Measurements from ENCODE around the gene CEP85. TPM values are rescaled to one million over a fixed set of nuclear protein-coding genes. Genes with fewer than 3 reads are reported as not detected.
A peak's percentile ranks its signal among the peaks of the same experiment; 100 is the strongest.
"Not testable (repeated sequence)": the region's sequence is repeated elsewhere in the genome, so short reads cannot be mapped to it uniquely, and the experiment has no call there.

CEP85 gene
- total RNA-seq, 1 experiment from 2014 or later, result 16.7 TPM

DNA sequence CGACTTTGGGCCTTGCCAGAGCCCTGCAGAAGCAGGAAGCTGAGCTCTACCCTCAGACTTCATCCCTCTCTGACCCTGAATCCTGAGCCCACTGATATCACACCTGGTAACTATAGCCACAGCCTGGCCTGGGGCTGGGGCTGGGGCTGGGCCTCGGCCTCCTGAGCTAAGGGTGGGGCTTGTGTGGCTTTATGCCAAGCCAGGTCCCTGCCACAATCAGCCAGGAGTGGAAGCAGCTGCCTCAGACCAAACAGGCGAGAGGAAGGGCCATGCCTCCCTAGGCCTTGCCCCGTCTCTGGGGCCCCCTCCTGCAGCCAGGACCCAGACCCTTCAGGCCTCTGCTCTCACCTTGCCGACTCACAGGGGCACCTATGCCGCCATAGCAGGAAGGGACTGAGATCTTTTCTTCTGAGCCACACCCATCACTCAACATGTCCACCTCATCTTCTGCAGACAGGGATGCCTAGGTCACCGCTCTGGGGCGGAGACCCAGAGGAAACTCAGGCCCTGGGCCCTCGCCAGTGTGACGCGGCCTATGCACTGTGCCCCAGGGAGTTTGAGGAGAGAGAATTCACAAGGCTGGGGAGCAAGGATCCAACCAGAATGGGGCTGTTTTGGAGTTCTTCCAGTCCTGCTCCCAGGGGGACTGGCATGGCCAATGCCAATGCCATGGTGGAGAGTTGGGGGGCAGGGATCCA, 66.7 kb downstream of the CEP85 start:
- in situ Hi-C loops (cut with HindIII; ENCODE audit: low sequenced_read_pairs), result no loop called here
- DNase-seq (ENCODE audit: low spot score), result no peak

DNA sequence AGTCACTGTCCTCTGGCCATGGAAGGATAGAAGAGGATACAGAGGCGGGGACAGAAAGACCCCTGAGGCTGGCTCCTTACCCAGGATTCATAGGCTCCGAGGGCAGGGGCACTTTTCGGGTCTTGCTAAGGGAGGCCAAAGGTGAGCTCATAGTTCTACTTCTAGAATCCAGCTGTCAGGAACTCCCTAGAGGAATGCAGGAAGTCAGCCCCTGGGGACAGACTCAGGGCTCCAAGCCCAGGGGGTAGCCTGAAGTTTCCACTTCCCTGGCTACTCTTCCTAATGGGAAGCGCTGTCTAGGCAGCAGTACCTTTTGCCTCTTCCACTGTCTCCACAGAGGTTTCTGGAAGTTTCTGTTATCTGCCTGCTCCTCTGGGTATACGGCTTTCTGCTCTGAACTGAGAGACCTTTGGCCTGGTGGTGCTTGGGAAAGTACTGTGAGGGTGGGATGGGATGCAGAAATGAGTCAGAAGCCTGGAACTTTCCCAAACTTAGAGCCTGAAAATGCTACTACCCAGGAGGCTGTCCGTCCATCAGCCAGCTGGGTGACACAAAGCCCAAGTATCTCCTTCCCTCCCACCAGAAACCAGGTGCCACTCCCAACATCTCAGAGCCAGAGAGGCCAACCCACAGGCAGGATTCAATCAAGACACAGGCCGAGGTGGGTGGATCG, 68.9 kb downstream of the CEP85 start:
- DNase-seq (ENCODE audit: low spot score), result no peak
- in situ Hi-C loops (cut with HindIII; ENCODE audit: low sequenced_read_pairs), result no loop called here

DNA sequence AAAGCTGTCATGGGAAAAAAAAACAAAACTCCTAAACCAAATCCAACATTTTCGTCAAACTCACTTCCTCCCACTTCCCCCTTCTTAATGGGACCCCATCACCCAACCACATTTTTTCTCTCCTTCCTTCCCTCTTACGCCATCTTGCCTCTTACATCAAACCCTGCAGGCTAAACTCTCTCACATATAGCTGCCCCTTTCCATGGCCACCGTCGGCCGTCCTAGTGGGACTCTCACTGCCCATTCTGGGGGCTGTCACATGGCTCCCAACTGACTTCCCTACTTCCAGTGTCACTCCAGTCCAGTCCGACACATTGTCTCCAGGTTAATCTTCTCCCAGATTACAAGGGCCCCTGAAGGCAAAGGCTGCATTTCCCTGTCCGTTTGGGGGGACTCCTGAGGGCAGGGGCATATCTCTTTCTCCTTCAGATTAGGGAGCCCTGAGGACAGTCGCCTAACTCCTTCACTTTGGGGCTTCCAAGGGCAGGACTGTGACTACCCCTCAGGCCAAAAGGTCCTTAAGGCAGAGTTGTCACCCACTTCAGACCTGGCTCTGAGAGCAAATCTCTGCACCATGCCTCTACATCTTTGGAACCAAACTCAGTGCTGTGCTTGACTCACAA, 71.8 kb downstream of the CEP85 start:
- in situ Hi-C loops (cut with HindIII; ENCODE audit: low sequenced_read_pairs), result no loop called here
- no peak for DNase-seq (ENCODE audit: low spot score)

DNA sequence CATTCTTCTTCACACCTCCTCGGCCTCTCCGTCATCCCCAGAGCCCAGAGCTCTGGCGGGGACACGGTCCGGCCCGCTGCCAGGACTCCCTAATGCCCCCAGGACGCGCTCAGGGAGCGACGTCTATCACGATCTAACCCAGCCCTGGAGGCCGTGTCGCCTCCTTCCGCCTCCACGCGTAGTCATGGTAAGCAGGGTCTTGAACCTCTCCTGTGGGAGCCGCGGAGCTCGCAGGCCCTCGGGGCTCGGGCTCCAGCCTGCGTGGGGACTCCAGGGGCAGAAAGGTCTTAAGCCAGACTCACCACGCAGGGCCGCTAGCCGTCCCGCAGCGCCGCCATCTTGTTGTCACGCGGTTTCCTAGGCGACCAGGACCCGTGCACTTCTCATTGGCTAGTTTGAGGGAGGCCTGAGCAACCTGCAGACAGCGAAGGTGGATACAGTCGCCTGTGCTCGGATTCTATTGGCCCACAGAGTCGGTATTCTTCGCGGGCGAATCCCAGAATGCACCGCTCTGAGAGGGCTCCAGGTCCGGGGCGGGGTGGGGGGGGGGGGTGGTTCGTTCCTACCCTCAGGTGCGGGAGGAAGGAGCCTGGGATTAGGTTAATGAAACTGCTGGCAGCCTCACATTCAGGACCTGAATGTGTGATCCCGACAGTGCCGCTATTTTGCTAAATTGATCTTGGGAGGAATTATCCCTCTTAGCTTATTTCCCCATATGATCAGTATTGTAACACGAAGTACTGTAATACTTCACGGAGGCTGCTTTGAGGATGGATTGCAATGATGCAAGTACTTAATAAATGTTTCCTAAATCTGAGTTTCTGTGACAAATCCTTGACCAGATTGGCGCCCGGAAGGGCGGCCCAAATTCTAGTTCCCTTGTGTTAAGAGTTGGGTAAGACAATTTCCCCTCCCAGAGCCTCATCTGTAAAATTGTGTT, 72.6 kb downstream of the CEP85 start, which contains the start of gene UBXN11:
Gene UBXN11 (minus strand): TSS at position 347 of the 940 bp plus-strand sequence. CDS start 3,753 bp downstream, outside the sequence.
- peak; percentile 98 for DNase-seq (ENCODE audit: low spot score)
- in situ Hi-C loops (cut with HindIII; ENCODE audit: low sequenced_read_pairs), result no loop called here

DNA sequence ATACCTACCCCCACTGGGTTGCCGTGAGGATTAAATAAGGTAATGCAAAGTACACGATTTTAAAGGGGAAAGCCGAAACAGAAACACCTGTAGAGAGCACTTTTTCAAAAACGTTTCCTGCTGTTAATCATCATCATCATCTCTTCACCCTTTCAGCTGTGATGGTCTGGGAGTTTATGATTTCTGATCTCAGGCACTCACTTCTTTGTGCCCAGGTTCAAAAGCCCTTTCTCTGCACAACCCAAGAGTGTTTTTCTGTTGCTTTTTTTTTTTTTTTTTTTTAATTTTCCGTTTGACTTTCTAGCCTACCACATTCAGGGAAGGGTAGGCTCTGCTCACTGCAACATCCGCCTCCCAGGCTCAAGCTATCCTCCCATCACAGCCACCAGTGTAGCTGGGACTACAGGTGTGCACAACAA, 73.4 kb downstream of the CEP85 start:
- in situ Hi-C loops (cut with HindIII; ENCODE audit: low sequenced_read_pairs), result no loop called here
- no peak for DNase-seq (ENCODE audit: low spot score)

DNA sequence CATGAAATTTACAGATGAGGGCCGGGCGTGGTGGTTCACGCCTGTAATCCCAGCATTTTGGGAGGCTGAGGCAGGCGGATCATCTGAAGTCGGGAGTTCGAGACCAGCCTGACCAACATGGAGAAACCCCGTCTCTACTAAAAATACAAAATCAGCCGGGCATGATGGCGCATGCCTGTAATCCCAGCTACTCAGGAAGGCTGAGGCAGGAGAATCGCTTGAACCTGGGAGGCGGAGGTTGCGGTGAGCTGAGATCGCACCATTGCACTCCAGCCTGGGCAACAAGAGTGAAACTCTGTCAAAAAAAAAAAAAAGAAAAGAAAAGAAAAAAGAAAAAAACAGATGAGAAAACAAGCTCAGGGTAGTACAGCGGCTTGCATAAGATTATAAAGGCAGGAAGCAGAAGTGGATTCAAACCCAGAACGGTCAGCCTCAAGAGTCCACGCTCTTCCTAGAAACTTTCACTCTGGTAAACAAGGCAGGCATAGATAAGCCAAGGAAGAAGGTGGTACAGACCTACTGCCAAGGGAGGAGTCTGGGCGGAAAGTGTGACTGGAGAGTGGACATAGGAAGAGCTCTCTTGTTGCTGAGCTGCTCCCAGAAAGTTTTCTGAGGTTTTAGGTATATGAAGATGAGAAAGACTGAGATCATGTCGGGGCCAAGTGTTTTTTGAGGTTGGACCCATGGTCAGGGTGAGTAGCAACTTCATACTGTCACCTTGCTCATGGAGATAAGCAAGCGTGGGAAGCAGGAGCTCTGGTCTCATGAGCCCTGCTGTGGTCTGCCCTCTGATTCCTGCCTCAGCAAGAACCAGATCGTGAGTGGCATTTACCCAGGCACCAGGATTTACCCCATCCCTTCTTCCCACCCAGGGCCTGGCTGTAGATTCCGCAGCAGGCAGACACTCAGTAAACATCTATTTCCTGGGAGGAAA, 74.2 kb downstream of the CEP85 start:
- DNase-seq (ENCODE audit: low spot score); in situ Hi-C loops (cut with HindIII; ENCODE audit: low sequenced_read_pairs): not testable (repeated sequence)

DNA sequence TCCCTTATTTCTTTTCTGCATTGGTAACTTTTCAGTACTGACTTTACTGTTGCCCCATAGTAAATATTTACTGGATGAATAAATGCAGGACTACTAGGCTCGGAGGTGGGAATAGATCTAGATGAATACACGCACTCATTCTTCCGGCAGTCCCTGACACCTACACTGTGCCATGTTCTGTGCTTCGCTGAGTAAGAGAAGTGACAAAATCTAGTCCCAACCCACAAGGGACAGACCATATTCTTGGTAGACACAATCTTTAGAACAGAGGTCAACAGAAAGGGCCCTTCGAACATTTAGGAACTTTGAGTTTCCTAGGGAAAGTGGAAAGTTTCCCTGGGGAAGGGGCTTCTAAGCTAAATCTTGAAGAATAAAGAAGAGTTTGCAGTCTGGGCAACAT, 80.5 kb downstream of the CEP85 start:
- in situ Hi-C loops (cut with HindIII; ENCODE audit: low sequenced_read_pairs), result no loop called here
- DNase-seq (ENCODE audit: low spot score), result no peak

DNA sequence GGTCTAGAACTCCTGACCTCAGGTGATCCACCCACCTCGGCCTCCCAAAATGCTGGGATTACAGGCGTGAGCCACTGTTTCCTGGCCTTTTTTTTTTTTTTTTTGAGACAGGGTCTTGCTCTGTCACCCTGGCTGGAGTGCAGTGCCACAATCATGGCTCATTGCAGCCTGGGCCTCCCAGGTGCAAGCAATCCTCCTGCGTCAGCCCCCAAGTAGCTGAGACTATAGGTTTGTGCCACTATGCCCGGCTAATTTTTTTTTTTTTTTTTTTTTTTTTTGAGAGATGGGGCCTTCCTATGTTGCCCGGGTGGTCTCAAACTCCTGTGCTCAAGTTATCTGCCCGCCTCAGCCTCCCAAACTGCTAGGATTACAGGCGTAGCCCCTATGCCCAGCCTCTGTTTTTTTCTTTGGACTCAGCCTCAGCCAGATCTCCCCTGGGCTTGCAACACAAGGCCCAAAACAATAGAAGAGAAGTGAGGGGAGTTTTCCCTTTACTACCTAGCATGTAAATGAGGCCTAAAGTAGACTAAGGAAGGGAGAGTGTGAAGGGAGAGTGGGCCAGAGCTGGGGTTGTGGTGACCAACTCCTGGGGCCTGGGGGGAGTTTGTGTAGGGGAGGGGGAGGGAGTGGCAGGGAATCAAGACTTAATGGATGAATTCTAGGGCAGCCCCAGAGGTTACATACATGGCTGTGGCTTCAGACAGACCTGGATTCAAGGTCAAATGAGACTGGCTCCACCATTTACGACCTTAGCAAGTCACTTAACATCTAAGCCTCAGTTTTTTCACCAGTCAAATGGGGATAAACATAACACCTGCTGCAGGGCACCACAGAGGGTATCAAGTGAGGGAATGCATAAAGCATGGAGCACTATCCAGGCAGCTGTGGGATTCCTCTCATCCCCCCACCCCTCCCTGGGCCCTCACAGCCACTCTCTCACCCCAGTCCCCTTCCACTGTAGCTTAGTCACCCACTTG, 82.2 kb downstream of the CEP85 start:
- in situ Hi-C loops (cut with HindIII; ENCODE audit: low sequenced_read_pairs), result no loop called here
- DNase-seq (ENCODE audit: low spot score), result no peak

DNA sequence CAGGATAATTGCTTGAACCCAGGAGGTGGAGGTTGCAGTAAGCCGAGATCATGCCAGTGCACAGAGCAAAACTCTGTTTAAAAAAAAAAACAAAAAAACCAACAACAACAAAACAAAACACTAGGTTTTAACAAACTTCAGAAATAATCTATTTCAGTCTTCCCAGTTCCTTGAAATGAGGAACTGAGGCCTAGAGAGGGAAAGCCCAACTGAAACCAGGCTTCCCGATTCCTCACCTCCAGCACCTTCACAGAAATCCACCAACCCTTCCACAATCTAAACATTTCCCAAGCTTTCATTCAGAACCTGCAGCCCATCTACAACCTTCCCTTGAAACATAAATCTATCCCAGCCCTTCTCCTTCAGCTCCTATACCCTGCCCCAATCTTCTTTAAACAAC, 83.1 kb downstream of the CEP85 start:
- no peak for DNase-seq (ENCODE audit: low spot score)
- in situ Hi-C loops (cut with HindIII; ENCODE audit: low sequenced_read_pairs), result no loop called here

DNA sequence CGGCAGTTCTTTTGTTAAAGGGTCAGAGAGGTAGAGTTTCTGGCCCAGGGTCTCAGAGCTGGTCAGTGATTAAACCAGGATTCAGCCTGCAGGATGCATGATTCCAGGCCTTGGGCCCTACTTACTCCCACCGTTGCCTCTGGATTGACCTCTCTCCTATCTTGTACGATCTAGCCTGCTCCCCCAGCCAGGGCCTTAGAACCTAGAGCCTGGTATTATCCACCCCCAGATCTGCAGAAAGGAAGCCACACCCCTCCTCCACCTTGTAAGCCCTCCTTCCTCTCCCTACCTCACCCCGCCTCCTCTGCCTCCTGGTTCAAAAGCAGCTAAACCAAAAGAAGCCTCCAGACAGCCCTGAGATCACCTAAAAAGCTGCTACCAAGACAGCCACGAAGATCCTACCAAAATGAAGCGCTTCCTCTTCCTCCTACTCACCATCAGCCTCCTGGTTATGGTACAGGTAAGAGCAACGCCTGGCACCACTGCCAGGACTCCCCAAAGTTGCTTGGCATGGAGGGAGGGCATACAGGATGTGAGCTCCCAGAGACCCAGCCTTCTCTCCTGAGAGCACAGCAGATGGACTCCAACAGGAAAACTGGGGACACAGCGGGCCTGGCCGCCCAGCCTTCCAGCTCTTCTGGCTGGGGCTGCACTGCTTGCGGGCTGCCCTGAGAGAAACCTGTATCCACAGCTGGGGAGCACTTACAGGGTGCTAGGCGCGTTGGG, 83.8 kb downstream of the CEP85 start, which contains the start of gene CD52:
Gene CD52 (plus strand): TSS at position 347 of the 726 bp plus-strand sequence. CDS start 60 bp downstream, at position 407.
- DNase-seq (ENCODE audit: low spot score), result no peak
- in situ Hi-C loops (cut with HindIII; ENCODE audit: low sequenced_read_pairs), result no loop called here

DNA sequence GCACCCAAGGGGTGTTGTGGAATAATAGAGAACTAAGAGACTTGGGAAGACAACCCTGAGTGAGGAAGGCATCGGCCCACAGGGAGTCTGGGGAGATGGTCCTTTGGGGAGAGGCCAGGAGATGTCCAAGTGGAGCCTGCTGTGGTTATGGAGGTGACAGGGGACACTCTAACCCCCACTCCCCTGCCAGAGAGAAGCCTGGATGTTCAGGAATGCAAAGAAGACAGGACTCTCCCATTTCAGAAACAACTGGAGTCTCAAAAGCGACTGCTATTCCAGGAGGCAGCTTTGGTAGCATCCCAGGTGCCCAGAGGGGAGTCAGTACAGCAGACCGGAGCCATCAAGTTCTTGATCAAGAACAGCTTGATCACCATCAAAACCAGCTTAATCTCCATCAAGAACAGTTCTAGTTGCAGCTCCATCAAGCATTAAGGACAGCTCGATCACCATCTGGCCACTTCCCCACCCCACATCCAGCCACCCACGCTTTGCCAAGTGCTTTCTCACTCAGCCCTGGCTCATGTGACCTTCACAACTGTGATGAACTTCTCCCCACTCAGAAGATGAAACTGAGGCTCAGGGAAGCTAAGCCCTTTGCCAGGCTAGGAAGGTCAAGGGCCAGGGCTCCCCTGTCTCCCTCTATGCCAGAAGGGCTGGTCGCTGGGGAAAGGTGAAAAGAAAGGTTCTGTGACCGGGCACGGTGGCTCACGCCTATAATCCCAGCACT, 84.5 kb downstream of the CEP85 start:
- no peak for DNase-seq (ENCODE audit: low spot score)
- in situ Hi-C loops (cut with HindIII; ENCODE audit: low sequenced_read_pairs), result no loop called here

DNA sequence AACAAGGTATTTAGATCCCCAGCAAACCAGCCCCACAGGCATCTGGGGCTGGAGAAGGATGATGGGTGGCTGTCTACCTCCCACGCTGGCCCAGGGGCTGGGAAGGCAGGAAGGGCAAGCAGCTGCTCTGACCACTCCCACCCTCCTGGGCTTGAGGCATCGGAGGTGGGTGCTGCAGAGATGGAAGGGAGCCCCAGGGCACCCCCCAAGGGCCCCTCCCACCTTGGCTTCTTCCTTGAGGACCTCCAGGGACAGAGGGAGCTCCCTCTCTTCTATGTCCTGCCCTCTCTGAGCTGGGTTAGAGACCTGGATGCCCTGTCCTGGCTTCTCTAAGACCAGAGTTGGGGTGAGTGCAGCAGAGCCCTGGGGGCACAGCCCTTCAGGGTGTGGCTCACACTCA, 86.9 kb downstream of the CEP85 start:
- no peak for DNase-seq (ENCODE audit: low spot score)
- in situ Hi-C loops (cut with HindIII; ENCODE audit: low sequenced_read_pairs), result no loop called here

DNA sequence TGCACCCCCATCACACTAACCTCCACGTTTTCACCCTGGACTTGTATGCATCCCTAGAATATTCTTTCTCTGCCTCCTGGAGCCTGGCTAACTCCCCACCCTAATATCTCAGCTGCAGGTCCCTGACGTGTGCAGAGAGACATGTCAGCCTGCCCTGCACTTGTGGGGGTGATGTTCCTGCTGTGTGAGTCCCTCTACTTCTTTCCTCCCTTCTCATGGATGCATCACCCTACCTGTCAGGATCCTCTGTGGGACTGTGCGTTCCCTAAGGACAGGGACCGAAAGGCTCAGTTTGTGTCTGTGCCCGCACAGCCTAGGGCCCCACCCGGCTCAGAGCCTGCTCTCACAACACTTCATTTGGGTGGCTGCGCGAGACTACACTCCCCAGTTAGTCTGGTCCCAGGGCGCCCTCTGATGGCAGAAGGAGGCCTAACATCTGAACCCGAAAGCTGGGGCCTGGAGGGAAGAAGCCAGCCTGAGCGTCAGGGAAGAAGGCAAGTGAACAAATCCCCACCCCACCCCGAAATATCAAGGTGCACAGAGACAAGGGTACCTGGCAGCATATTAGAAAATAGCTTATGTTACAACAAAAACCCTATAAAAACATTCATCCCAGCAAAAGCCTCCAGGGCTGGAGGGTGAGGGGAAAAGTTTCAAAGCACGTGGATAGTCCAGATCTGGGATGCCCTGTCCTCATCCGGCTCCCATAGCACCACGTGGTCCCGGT, 87.5 kb downstream of the CEP85 start:
- DNase-seq (ENCODE audit: low spot score), result peak; percentile 85
- in situ Hi-C loops (cut with HindIII; ENCODE audit: low sequenced_read_pairs), result no loop called here

DNA sequence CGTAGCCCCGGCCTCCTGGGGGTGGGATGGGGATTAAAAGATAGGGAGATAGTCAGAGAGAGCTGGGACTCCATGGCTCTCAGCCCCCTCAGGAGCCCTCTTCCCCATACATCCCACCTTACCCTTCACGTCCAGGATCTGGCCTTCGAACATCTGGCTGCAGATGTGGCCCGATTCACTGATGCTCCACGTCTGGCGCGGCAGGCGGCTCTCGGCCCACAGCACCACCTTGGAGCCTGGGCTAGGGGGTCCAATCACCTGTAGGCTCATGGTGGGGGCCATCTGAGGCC, 88.0 kb downstream of the CEP85 start:
- no peak for DNase-seq (ENCODE audit: low spot score)
- in situ Hi-C loops (cut with HindIII; ENCODE audit: low sequenced_read_pairs), result no loop called here

DNA sequence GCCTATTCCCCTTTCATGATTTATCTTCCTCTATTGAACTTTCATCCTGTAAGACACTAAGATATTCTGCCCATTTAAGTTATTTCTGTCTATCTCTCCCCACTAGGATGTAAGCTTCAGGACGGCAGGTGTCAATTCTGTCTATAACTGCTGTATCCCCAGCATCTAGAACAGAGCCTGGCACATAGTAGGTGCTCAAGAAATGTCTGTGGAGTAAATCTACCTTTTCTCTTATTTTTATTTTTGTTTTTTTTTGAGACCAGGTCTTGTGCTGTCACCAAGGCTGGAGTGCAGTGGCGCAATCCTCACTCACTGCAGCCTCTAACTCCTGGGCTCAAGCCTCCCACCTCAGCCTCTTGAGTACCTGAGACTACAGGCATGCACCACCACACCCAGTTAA, 89.4 kb downstream of the CEP85 start:
- in situ Hi-C loops (cut with HindIII; ENCODE audit: low sequenced_read_pairs), result no loop called here
- no peak for DNase-seq (ENCODE audit: low spot score)

DNA sequence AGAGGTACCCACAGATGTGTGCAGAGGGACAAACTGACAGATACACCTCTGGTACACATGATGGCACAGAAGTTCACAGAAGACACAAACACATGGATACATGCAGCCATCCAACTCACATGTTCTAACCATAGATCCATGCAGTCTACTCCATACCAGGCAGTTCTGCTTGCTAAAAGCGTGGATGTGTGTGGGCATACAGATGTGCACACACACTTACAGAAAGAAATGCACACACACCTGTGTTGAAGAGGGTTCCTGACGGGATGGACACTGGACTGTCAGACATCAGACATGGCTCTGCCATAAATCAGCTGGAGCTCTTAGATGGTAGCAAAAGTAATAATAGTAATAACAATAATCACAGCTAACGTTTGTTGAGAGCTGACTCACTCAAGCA, 90.5 kb downstream of the CEP85 start:
- in situ Hi-C loops (cut with HindIII; ENCODE audit: low sequenced_read_pairs), result no loop called here
- DNase-seq (ENCODE audit: low spot score), result no peak
